SK-N-SH (cell line): ENCODE measurements around the gene MNX1.

ENCODE experiments used
- CHD2 ChIP-seq: fragments of 150-350 bp; IDR thresholded peaks from 2 replicates; pipeline ENCODE4 v1.6.1; 2018; ENCODE audit warnings: low read length; ENCODE audit not compliant: partially characterized antibody
- EP300 ChIP-seq, 2 experiments: IDR thresholded peaks; 2 replicates each; pipeline versions ENCODE4 v1.4.0 to v1.6.1; 2012; ENCODE audit warnings: borderline replicate concordance in 1 of 2, low read depth in 1 of 2, low read length in 1 of 2
- GABPA ChIP-seq: IDR thresholded peaks from 2 replicates; pipeline ENCODE4 v1.4.0; 2012; ENCODE audit warnings: low read depth, mild to moderate bottlenecking
- JUND ChIP-seq: IDR thresholded peaks from 2 replicates; pipeline ENCODE4 v1.4.0; 2012
- NRF1 ChIP-seq: IDR thresholded peaks from 2 replicates; pipeline ENCODE4 v1.6.1; 2012; ENCODE audit warnings: low read depth, mild to moderate bottlenecking, low read length
- POLR2AphosphoS5 ChIP-seq: IDR thresholded peaks from 2 replicates; pipeline ENCODE4 v1.6.1; 2012; ENCODE audit warnings: low read depth, low read length
- RFX5 ChIP-seq: IDR thresholded peaks from 2 replicates; pipeline ENCODE4 v1.6.1; 2012; ENCODE audit warnings: mild to moderate bottlenecking, improper control_type of control experiment, low read length
- SIN3A ChIP-seq: IDR thresholded peaks from 2 replicates; pipeline ENCODE4 v1.6.1; 2012; ENCODE audit warnings: low read depth, mild to moderate bottlenecking, low read length, moderate library complexity, borderline replicate concordance
- SMC3 ChIP-seq: IDR thresholded peaks from 2 replicates; pipeline ENCODE4 v1.6.1; 2012; ENCODE audit warnings: low read depth, low read length, improper control_type of control experiment
- TCF12 ChIP-seq: IDR thresholded peaks from 2 replicates; pipeline ENCODE4 v1.4.0; 2012
- YY1 ChIP-seq: IDR thresholded peaks from 2 replicates; pipeline ENCODE4 v1.4.0; 2012; ENCODE audit warnings: low read depth, mild to moderate bottlenecking
- TF ChIP-seq, protein P1 (sequence below): fragments of 200-600 bp; sonication (generic); IDR thresholded peaks from 2 replicates; pipeline ENCODE4 v1.6.1; 2017; ENCODE audit warnings: antibody characterized with exemption, mild to moderate bottlenecking, moderate library complexity
- TF ChIP-seq, protein P2 (sequence below): IDR thresholded peaks from 2 replicates; pipeline ENCODE4 v1.4.0; 2012; ENCODE audit warnings: low read depth
- TF ChIP-seq, protein P3 (sequence below): fragments of 150-350 bp; IDR thresholded peaks from 2 replicates; pipeline ENCODE4 v1.6.1; 2017; ENCODE audit warnings: antibody characterized with exemption, low read length, low read depth, borderline replicate concordance

DNA sequence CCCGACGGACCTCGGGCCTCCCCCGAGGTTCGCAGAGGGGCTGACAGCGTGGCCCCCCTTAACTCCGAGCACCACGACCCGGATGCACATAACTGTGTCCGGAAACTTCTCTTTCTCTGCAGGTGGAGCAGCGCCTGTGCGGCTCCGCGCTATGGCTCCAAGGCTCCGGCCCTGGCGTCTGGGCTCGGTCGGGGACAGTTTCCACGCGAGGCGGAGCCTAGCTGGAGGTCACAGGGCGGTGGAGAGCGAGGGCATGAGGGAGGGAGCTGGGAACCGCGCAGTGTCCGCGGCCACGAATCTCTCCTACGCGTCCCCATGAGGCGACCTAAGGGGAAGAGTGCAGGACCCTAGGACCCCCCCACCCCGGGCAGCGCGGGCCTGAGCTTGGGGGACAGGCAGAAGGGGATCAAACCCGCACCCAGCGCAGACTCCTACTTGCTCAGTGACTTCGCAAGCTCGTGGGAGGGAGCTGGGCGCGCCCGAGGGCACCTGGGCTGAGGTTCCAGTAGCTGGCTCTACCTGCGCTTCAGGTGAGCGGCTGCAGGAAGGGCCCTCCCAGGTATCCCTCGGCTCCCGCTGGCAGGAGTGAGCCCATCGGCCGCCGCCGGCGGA, 8.6 kb upstream of the MNX1 start:
- TF ChIP-seq, protein P1, sequence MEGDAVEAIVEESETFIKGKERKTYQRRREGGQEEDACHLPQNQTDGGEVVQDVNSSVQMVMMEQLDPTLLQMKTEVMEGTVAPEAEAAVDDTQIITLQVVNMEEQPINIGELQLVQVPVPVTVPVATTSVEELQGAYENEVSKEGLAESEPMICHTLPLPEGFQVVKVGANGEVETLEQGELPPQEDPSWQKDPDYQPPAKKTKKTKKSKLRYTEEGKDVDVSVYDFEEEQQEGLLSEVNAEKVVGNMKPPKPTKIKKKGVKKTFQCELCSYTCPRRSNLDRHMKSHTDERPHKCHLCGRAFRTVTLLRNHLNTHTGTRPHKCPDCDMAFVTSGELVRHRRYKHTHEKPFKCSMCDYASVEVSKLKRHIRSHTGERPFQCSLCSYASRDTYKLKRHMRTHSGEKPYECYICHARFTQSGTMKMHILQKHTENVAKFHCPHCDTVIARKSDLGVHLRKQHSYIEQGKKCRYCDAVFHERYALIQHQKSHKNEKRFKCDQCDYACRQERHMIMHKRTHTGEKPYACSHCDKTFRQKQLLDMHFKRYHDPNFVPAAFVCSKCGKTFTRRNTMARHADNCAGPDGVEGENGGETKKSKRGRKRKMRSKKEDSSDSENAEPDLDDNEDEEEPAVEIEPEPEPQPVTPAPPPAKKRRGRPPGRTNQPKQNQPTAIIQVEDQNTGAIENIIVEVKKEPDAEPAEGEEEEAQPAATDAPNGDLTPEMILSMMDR: no peak
- no peak for TF ChIP-seq EP300 (IDR thresholded peaks at IDR 0.05; ENCODE audit: borderline replicate concordance in 1 of 2, low read depth in 1 of 2, low read length in 1 of 2)
- TF ChIP-seq POLR2AphosphoS5: no peak
- TF ChIP-seq JUND: no peak
- no peak for TF ChIP-seq SIN3A
- no peak for TF ChIP-seq GABPA
- TF ChIP-seq YY1: no peak
- TF ChIP-seq, protein P2, sequence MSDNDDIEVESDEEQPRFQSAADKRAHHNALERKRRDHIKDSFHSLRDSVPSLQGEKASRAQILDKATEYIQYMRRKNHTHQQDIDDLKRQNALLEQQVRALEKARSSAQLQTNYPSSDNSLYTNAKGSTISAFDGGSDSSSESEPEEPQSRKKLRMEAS: no peak
- no peak for TF ChIP-seq TCF12
- no peak for TF ChIP-seq SMC3
- TF ChIP-seq, protein P3, sequence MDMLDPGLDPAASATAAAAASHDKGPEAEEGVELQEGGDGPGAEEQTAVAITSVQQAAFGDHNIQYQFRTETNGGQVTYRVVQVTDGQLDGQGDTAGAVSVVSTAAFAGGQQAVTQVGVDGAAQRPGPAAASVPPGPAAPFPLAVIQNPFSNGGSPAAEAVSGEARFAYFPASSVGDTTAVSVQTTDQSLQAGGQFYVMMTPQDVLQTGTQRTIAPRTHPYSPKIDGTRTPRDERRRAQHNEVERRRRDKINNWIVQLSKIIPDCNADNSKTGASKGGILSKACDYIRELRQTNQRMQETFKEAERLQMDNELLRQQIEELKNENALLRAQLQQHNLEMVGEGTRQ: no peak
- no peak for TF ChIP-seq RFX5
- no peak for TF ChIP-seq CHD2
- no peak for TF ChIP-seq NRF1
